ENCODE measurements around the gene NUDT14.

NUDT14 gene

GRCh38 chr14:105155681-105156413 is 25.3 kb downstream of the NUDT14 start:
- no peak for DNase-seq

GRCh38 chr14:105155071-105155651 is 26.0 kb downstream of the NUDT14 start:
- DNase-seq: no peak

GRCh38 chr14:105154476-105154871 is 26.6 kb downstream of the NUDT14 start:
- DNase-seq: no peak

- DNase-seq: no peak
These were observed 27.2 kb downstream of the NUDT14 start for GRCh38 chr14:105153739-105154475.

DNA sequence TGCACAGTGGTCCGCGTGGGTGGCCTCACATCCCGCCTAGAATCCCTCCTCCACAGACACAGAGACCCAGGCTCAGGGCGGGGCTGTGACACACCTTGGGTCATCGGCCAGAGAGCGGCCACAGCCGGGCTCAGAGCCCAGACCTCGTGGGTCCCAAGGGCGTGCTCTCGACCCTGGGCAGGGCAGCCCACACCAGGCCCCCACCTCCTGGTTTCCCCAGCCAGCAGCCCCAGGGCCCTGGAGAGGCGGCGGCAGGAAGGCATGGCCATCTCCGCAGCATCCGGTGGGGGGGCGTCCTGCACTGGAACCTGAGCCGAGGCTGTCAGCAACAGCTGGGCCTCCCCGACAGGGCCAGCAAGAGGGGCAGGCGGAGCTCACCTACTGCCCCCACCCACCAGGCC is 27.8 kb downstream of the NUDT14 start:
- DNase-seq: no peak

GRCh38 chr14:105152794-105153241 is 28.3 kb downstream of the NUDT14 start:
- DNase-seq: no peak

GRCh38 chr14:105151838-105152793 is 29.0 kb downstream of the NUDT14 start:
- DNase-seq: no peak

GRCh38 chr14:105151084-105151837 is 29.9 kb downstream of the NUDT14 start:
- no peak for DNase-seq

GRCh38 chr14:105150368-105151083 is 30.6 kb downstream of the NUDT14 start:
- DNase-seq: no peak

GRCh38 chr14:105150026-105150367 is 31.1 kb downstream of the NUDT14 start:
- no peak for DNase-seq

GRCh38 chr14:105149146-105149781 is 31.8 kb downstream of the NUDT14 start:
- DNase-seq: no peak

DNA sequence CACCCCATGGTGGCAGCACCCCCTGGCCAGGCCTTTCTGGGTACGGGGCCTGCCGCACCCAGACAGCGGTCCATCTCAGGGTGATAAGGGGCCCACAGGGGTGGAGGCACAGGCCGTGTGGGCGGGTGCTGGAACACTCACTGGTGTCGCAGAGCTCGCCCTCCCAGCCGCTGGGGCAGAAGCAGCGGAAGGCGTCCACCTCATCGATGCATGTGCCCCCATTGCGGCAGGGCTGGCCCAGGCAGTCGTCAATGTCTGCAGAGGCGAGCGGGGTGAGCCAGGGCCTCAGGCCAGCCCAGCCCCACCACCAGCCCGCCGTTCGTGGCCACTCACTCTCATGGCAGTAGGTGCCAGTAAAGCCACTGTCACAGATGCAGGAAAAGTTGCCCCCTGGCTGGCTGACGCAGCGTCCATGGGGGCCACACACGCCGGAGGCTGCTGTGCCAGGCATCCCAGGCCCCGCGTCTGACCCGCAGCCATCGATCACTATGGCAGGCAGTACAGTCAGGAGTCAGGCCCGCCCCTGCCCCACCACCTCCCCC is 32.4 kb downstream of the NUDT14 start:
- DNase-seq: no peak

DNA sequence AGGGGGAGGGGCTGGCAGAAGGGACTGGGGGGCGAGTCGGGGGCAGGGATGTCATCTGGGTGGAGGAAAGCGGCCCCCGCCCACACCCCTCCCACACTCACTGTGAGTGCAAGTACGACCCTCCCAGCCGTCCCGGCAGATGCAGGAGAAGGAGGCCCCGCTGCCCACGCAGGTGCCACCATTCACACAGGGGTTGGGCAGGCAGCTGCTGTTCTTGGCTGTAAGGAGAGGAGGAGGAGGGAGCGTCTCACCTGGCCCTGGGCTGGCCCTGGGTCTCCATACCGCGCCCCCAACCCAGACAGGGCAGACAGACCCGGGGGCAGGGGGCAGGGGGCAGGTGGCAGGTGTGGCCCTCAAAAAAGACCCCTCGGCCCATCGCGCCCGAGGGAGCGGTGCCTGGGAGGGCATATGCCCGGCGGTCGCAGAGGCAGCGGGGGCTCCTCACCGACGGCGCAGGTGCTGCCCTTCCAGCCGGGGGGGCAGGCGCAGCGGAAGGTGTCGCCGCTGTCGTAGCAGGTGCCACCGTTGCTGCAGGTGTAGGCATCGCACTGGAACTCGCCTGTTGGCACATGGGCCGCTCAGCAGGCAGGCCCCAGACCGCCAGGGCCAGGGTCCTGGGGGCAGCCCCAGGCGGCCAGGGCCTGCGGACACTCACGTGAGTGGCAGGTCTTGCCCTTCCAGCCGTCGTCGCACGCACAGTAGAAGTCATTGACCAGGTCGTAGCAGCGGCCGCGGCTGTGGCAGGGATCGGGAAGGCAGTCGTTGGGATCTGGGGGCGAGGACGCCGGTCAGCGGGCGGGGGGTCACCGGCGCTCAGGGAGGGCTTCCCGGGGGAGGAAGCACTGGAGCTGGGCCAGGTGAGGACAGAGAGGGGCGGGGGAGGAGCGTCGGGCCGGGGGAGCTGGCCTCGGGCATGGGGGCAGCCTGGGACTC is 33.2 kb downstream of the NUDT14 start:
- no peak for DNase-seq

DNA sequence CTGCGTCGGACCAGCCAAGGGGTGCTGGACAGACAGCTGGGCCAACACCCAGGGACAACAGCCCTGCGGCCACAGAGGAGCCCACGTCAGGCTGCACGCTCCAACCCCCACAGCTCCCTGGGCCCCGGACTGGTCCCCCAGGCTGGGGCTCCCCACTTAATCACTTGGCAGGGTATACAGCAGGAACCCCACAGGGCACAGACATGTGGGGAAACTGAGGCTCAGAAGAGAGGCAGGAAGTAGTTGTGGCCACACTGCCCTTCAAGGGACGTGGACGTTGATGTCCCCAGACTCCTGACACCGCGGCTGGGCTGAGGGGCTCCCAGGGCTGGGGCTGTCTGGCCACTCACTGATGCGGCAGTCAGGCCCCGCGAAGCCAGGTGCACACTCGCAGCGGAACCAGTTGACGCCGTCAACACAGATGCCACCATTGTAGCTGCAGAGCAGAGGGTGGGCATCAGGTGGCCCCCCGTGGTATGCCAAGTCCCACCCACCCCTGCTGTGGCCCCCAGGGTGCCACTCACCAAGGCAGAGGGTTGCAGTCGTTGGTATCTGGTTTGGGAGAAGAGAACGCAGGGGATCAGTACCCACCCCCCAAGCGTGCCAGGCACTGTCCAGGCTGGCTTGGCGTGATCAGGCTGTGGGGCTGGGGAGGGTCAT is 34.0 kb downstream of the NUDT14 start:
- DNase-seq: no peak

DNA sequence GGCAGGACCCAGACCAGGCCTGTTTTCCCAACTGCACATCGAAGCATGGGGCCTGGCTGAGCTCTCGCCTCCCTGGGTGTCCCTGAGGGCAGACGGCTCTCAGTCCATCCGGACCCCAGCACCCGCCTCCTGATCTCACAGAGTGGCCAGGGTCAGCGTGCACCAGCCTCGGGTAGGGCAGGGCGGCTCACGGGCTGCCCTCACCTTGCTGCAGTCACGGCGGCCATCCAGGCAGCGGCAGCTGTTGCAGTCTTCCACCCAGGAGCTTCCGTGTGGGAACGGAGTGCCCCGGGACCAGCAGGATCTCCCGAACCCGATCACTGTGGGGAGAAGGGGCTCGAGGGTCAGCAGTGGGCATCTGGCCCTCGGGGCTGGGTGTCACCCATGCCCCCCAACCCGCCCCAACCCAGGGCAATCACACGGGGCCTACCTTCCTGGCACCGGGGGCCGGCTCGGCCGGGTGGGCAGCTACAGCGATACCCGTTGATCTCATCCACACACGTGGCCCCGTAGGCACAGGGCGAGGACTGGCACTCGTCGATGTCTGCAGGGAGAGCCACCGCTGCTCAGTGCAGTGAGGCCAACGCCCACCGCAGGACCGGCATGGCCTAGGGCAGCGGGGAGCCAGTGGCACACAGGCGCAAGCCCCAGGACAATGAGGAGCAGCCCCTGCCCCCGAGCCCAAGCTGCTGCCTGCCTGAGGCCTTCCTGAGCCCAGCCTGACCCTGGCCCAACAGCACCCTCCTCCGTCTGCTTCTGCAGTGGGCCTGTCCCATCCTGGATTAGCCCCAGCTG is 34.7 kb downstream of the NUDT14 start:
- DNase-seq: no peak

GRCh38 chr14:105145381-105146180 is 35.5 kb downstream of the NUDT14 start:
- DNase-seq: no peak

Data from activated CD4-positive, alpha-beta T cell treated with anti-CD3 and anti-CD28 coated beads for 48 hours (primary cell).